Measurements from ENCODE around the gene MEGF8. TPM values are rescaled to one million over a fixed set of nuclear protein-coding genes. Genes with fewer than 3 reads are reported as not detected.
A peak's percentile ranks its signal among the peaks of the same experiment; 100 is the strongest.

Gene MEGF8
- total and polyA plus RNA-seq, 3 experiments from 2014 or later: 0.41 to 10.6 (median 10.2) TPM

- peak overlapping the region in 1 of 7 donors; percentile 18 for H3K4me3 Mint-ChIP-seq
- H3K27me3 ChIP-seq (ENCODE audit: insufficient read depth, low read length, poor library complexity, severe bottlenecking): no peaks in the 10 kb centered on the region
- ChIA-PET CTCF (interaction anchor here (1.3 kb wide), 1 partner anchor 180 kb away, joined by 4 read pairs; no protein-coding TSS in a partner anchor), POLR2A (no interaction called here)
- H3K4me1 Mint-ChIP-seq: peaks cover 15 to 26% (median 16%) of the 10 kb centered on the region in 3 donors
- no peak overlapping the region for H3K4me3 ChIP-seq (ENCODE audit: low read length)
- peaks cover 18% of the 10 kb centered on the region for H3K4me1 ChIP-seq (ENCODE audit: insufficient read depth, low read length)
- H3K9me3 ChIP-seq (ENCODE audit: low read length): no peaks in the 10 kb centered on the region
- no peaks in the 10 kb centered on the region for H3K27me3 Mint-ChIP-seq
- peaks cover 20% of the 10 kb centered on the region for H3K36me3 ChIP-seq (ENCODE audit: insufficient read depth, low read length)
- H3K9me3 Mint-ChIP-seq: no peaks in the 10 kb centered on the region
- H3K27ac Mint-ChIP-seq: peak overlapping the region in 2 of 8 donors; percentile 12 to 34
- no peak for DNase-seq
- H3K36me3 Mint-ChIP-seq: peaks cover 0 to 70% (median 2%) of the 10 kb centered on the region in 3 donors
- H3K27ac ChIP-seq (ENCODE audit: low read depth, low read length): no peak overlapping the region
Measured at GRCh38 chr19:42288387-42288786, 37.0 kb upstream of the MEGF8 start.

- H3K27me3 Mint-ChIP-seq: no peaks in the 10 kb centered on the region
- Histone ChIP-seq H3K27ac (ENCODE audit: low read depth, low read length) (no peak overlapping the region), H3K36me3 (ENCODE audit: insufficient read depth, low read length) (peaks cover 20% of the 10 kb centered on the region), H3K4me3 (ENCODE audit: low read length) (no peak overlapping the region), H3K27me3 (ENCODE audit: insufficient read depth, low read length, poor library complexity, severe bottlenecking) (no peaks in the 10 kb centered on the region), H3K9me3 (ENCODE audit: low read length) (no peaks in the 10 kb centered on the region), H3K4me1 (ENCODE audit: insufficient read depth, low read length) (peaks cover 18% of the 10 kb centered on the region)
- ChIA-PET CTCF (interaction anchor here (1.3 kb wide), 1 partner anchor 181 kb away, joined by 4 read pairs; no protein-coding TSS in a partner anchor), POLR2A (no interaction called here)
- H3K27ac Mint-ChIP-seq: peak overlapping the region in 1 of 8 donors; percentile 34
- no peak for DNase-seq
- peaks cover 0 to 76% (median 2%) of the 10 kb centered on the region in 3 donors for H3K36me3 Mint-ChIP-seq
- no peaks in the 10 kb centered on the region for H3K9me3 Mint-ChIP-seq
- peak overlapping the region in 1 of 7 donors; percentile 18 for H3K4me3 Mint-ChIP-seq
- peaks cover 15 to 26% (median 16%) of the 10 kb centered on the region in 3 donors for H3K4me1 Mint-ChIP-seq
Measured at GRCh38 chr19:42288881-42289555, 36.4 kb upstream of the MEGF8 start.

- POLR2A ChIA-PET: no interaction called here
- no peaks in the 10 kb centered on the region for H3K9me3 ChIP-seq (ENCODE audit: low read length)
- peaks cover 0 to 82% (median 2%) of the 10 kb centered on the region in 3 donors for H3K36me3 Mint-ChIP-seq
- no peak for DNase-seq
- H3K4me1 ChIP-seq (ENCODE audit: insufficient read depth, low read length): peaks cover 17% of the 10 kb centered on the region
- CTCF ChIA-PET: interaction anchor here (1.3 kb wide), 1 partner anchor 181 kb away, joined by 4 read pairs; no protein-coding TSS in a partner anchor
- peak overlapping the region in 1 of 7 donors; percentile 33 for H3K4me3 Mint-ChIP-seq
- H3K27ac ChIP-seq (ENCODE audit: low read depth, low read length): no peak overlapping the region
- H3K36me3 ChIP-seq (ENCODE audit: insufficient read depth, low read length): peaks cover 20% of the 10 kb centered on the region
- H3K27me3 ChIP-seq (ENCODE audit: insufficient read depth, low read length, poor library complexity, severe bottlenecking): no peaks in the 10 kb centered on the region
- H3K27ac Mint-ChIP-seq: peak overlapping the region in 1 of 8 donors; percentile 20
- H3K4me1 Mint-ChIP-seq: peaks cover 14 to 26% (median 16%) of the 10 kb centered on the region in 3 donors
- no peaks in the 10 kb centered on the region for H3K27me3 Mint-ChIP-seq
- no peaks in the 10 kb centered on the region for H3K9me3 Mint-ChIP-seq
- H3K4me3 ChIP-seq (ENCODE audit: low read length): no peak overlapping the region
Measured at GRCh38 chr19:42289556-42290041, 35.8 kb upstream of the MEGF8 start.

GRCh38 chr19:42290136-42290522 is 35.3 kb upstream of the MEGF8 start:
- peaks cover 20% of the 10 kb centered on the region for H3K36me3 ChIP-seq (ENCODE audit: insufficient read depth, low read length)
- Mint-ChIP-seq H3K27ac (no peak overlapping the region), H3K27me3 (no peaks in the 10 kb centered on the region), H3K4me1 (peaks cover 9 to 21% (median 11%) of the 10 kb centered on the region in 3 donors), H3K36me3 (peaks cover 0 to 79% (median 2%) of the 10 kb centered on the region in 3 donors), H3K4me3 (no peak overlapping the region), H3K9me3 (no peaks in the 10 kb centered on the region)
- CTCF ChIA-PET: no interaction called here
- peaks cover 12% of the 10 kb centered on the region for H3K4me1 ChIP-seq (ENCODE audit: insufficient read depth, low read length)
- H3K4me3 ChIP-seq (ENCODE audit: low read length): no peak overlapping the region
- H3K27me3 ChIP-seq (ENCODE audit: insufficient read depth, low read length, poor library complexity, severe bottlenecking): no peaks in the 10 kb centered on the region
- H3K9me3 ChIP-seq (ENCODE audit: low read length): no peaks in the 10 kb centered on the region
- no peak for DNase-seq
- POLR2A ChIA-PET: no interaction called here
- no peak overlapping the region for H3K27ac ChIP-seq (ENCODE audit: low read depth, low read length)

- no peaks in the 10 kb centered on the region for H3K27me3 ChIP-seq (ENCODE audit: insufficient read depth, low read length, poor library complexity, severe bottlenecking)
- no peaks in the 10 kb centered on the region for H3K9me3 Mint-ChIP-seq
- no peak overlapping the region for H3K27ac ChIP-seq (ENCODE audit: low read depth, low read length)
- H3K4me1 ChIP-seq (ENCODE audit: insufficient read depth, low read length): peaks cover 5% of the 10 kb centered on the region
- H3K27ac Mint-ChIP-seq: peak overlapping the region in 2 of 8 donors; percentile 26 to 77
- peaks cover 20% of the 10 kb centered on the region for H3K36me3 ChIP-seq (ENCODE audit: insufficient read depth, low read length)
- H3K4me1 Mint-ChIP-seq: peaks cover 5 to 14% (median 6%) of the 10 kb centered on the region in 3 donors
- CTCF ChIA-PET: interaction anchor here (1.1 to 1.2 kb wide), 2 partner anchors 158 to 171 kb away, joined by 4 read pairs; partner anchors contain the start of gene POU2F2
- POLR2A ChIA-PET: no interaction called here
- H3K4me3 Mint-ChIP-seq: no peak overlapping the region
- no peaks in the 10 kb centered on the region for H3K27me3 Mint-ChIP-seq
- no peak overlapping the region for H3K4me3 ChIP-seq (ENCODE audit: low read length)
- peaks cover 0 to 83% (median 2%) of the 10 kb centered on the region in 3 donors for H3K36me3 Mint-ChIP-seq
- H3K9me3 ChIP-seq (ENCODE audit: low read length): no peaks in the 10 kb centered on the region
- peak; percentile 53 to 78 (median 60) for DNase-seq
Measured at GRCh38 chr19:42290523-42291434, 34.7 kb upstream of the MEGF8 start.

GRCh38 chr19:42291435-42291810 is 34.0 kb upstream of the MEGF8 start:
- no peaks in the 10 kb centered on the region for H3K9me3 Mint-ChIP-seq
- H3K27me3 ChIP-seq (ENCODE audit: insufficient read depth, low read length, poor library complexity, severe bottlenecking): no peaks in the 10 kb centered on the region
- H3K9me3 ChIP-seq (ENCODE audit: low read length): no peaks in the 10 kb centered on the region
- peaks cover 0 to 79% (median 2%) of the 10 kb centered on the region in 3 donors for H3K36me3 Mint-ChIP-seq
- ChIA-PET POLR2A (no interaction called here), CTCF (interaction anchor here (1.1 to 1.2 kb wide), 2 partner anchors 159 to 172 kb away, joined by 4 read pairs; partner anchors contain the start of gene POU2F2)
- peak overlapping the region in 1 of 7 donors; percentile 62 for H3K4me3 Mint-ChIP-seq
- no peak for DNase-seq
- H3K4me1 ChIP-seq (ENCODE audit: insufficient read depth, low read length): no peaks in the 10 kb centered on the region
- H3K4me1 Mint-ChIP-seq: peaks cover 5 to 13% (median 10%) of the 10 kb centered on the region in 3 donors
- peaks cover 20% of the 10 kb centered on the region for H3K36me3 ChIP-seq (ENCODE audit: insufficient read depth, low read length)
- peak overlapping the region in 3 of 8 donors; percentile 64 to 90 (median 77) for H3K27ac Mint-ChIP-seq
- no peak overlapping the region for H3K27ac ChIP-seq (ENCODE audit: low read depth, low read length)
- no peaks in the 10 kb centered on the region for H3K27me3 Mint-ChIP-seq
- no peak overlapping the region for H3K4me3 ChIP-seq (ENCODE audit: low read length)

DNA sequence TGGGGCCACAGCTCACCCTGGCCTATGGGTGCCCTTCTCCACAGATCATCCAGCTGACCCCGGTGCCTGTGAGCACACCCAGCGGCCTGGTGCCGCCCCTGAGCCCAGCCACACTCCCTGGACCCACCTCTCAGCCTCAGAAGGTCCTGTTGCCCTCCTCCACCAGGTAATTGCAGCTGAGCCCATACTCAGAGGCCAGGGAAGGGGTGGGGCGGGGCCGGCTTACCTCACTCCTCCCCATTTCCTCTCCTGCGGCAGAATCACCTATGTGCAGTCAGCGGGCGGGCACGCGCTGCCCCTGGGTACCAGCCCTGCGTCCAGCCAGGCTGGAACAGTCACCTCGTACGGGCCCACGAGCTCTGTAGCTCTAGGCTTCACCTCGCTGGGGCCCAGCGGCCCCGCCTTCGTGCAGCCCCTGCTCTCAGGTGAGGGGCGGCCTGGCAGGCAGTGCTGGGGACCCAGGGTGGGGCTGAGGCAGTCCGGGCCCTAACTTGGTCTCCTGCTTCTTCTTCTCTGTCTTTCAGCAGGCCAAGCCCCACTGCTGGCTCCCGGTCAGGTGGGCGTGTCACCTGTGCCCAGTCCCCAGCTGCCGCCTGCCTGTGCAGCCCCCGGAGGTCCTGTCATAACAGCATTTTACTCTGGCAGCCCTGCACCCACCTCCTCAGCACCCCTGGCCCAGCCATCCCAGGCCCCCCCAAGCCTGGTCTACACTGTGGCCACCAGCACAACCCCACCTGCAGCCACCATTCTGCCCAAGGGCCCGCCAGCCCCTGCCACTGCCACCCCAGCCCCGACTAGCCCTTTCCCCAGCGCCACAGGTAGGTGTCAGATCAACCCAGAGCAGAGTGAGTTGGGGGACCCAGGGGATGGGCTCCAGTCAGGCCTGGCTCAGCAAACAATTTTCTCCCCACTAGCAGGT is 33.1 kb upstream of the MEGF8 start:
- ChIA-PET POLR2A (no interaction called here), CTCF (interaction anchor here (1.1 to 1.7 kb wide), 3 partner anchors 10 to 160 kb away, joined by 3 to 4 read pairs (median 4); partner anchors contain the start of gene POU2F2)
- Histone ChIP-seq H3K27ac (ENCODE audit: low read depth, low read length) (no peak overlapping the region), H3K27me3 (ENCODE audit: insufficient read depth, low read length, poor library complexity, severe bottlenecking) (no peaks in the 10 kb centered on the region), H3K4me1 (ENCODE audit: insufficient read depth, low read length) (no peaks in the 10 kb centered on the region), H3K4me3 (ENCODE audit: low read length) (no peak overlapping the region), H3K36me3 (ENCODE audit: insufficient read depth, low read length) (peaks cover 17% of the 10 kb centered on the region), H3K9me3 (ENCODE audit: low read length) (no peaks in the 10 kb centered on the region)
- Mint-ChIP-seq H3K4me1 (peaks cover 5 to 13% (median 10%) of the 10 kb centered on the region in 3 donors), H3K4me3 (no peak overlapping the region), H3K36me3 (peaks cover 0 to 77% (median 2%) of the 10 kb centered on the region in 3 donors), H3K27me3 (no peaks in the 10 kb centered on the region), H3K9me3 (no peaks in the 10 kb centered on the region), H3K27ac (peak overlapping the region in 3 of 8 donors; percentile 74 to 90 (median 77))
- DNase-seq: no peak
